HG03442 (cell line): ENCODE measurements around the gene PEX11B.

Source experiments
- ATAC-seq: cut with Tn5 transposase; IDR thresholded peaks from one replicate; pipeline ENCODE4 v1.9.1; 2021; ENCODE audit warnings: mild to moderate bottlenecking, moderate library complexity; ENCODE audit not compliant: unreplicated experiment

Gene PEX11B

GRCh38 chr1:145918144-145918991, at the start of gene PEX11B:
TSS of gene PEX11B (minus strand) at chr1:145918717. CDS start at chr1:145918688, 29 bp downstream.
- peak; percentile 73 for ATAC-seq

DNA sequence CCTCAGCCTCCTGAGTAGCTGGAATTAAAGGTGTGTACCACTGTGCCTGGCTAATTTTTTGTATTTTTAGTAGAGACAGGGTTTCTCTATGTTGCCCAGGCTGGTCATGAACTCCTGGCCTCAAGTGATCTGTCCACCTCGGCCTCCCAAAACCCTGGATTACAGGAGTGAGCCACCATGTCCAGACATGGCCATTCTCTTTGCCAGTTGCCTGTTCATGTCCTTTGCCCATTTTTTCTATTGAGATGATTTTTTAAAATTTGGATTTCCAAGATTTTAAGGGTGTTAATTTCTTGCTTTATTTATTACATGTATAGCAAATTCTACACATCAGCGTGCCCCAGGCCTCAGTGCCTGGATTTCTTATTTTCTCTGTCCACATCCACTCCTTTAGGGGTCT, 48.8 kb upstream of the PEX11B start:
- ATAC-seq, result no peak

DNA sequence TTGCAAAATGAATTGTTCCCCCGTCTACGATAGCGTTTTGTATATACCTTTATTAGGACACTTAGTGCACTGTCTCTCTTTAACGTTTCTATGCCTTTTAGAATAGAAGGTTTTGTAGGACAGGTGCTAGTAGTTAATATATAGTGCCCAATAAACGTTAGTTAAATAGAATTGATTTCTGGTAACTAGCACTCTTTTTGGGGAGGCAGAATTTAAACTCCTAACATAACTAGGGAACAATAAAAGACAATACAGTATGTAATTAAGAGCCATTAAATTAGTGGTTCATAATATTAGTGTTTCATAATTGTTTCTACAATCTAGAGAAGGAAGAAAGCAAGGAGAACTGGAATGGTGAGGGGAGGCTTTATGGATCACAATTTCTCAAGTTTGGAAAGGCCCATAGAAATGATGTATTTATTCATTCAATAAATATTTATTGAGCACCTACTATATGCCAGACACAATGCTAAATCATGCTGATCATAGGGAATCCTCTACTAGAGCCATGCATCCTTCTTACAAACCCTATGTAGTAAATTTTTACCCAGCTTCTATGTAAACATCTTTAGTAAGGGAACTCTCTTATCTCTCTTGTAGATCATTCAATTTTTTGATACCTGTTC, 46.7 kb upstream of the PEX11B start:
- ATAC-seq, result no peak

GRCh38 chr1:145964328-145965118, 46.0 kb upstream of the PEX11B start, which contains the start of the genes ANKRD34A and POLR3GL:
TSS of gene ANKRD34A (minus strand) at chr1:145964575. CDS start at chr1:145961759, 2,816 bp downstream.
TSS of gene POLR3GL (plus strand) at chr1:145964690. CDS start at chr1:145974866, 10,176 bp downstream.
- ATAC-seq, result peak; percentile 91

DNA sequence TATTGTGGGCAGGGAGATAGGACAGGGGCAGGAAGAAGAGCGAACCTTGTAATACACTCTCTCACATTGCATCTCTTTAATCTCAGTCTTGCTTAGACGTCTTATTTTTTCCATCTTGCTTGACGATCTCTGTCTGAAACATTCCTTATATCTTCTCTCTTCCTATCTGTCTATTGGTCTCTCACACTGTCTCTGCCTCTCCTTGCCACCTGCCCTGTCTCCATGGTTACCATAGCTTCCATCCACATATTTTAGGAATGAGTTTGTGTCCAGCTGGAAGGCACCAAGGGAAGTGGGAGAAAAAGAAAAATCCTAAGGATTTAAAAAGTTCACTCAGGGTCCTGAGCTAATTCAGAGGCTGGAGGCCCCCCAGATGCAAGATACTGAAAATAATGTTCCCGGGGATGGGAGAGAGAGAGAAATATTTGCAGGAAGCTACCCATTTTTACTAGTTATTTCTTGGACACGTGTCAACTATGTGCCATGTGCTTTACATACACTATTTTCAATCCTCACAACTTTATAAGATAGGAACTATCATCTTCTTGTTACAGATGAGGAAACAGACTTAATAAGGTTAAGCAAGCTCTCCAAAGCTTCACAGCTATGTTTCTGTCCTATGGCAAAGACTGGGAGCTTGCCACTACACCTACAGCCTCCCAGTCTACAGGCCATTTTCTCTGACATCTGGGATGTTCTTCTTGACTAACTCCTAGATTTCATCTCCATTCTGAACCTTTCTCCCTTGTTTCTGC, 44.9 kb upstream of the PEX11B start:
- no peak for ATAC-seq

- ATAC-seq, result no peak
These were observed 43.9 kb upstream of the PEX11B start for GRCh38 chr1:145962157-145963102.

DNA sequence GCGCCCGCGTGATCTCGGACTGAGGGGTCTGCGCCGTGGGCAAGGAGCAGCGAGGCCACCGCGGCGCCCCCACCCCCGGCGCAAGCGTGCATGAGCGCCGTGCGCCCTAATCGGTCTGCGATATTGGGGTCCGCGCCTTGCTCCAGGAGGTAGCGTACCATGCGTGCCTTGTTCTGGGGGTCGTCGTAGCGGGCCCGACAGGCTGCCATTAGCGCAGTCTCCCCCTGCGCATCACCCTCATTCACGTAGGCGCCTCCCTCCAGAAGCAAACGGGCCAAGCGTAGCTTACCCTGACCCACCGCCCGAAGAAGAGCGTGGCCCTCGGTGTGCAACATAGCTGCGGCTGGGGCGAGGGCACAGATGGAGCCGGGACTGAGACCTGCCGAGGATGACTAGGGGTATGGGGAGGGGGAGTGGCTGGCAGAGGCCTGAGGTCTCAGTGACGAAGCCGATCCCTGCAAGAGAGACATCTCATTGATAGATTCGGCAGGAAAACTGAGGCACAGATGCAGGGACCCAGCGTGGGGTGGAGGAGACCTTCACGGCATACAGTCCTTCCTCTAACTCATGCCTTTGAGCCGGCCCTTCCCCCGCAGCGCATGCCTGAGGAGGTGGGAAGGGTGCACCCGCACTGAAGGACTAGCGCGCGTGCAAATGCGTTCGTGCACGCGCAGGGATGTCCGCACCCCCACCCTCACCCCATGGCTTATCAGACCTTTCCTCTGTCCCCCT, 43.1 kb upstream of the PEX11B start:
- no peak for ATAC-seq

- no peak for ATAC-seq
These were observed 42.5 kb upstream of the PEX11B start for GRCh38 chr1:145961109-145961424.

- ATAC-seq, result no peak
These were observed 42.1 kb upstream of the PEX11B start for GRCh38 chr1:145960468-145961108.

DNA sequence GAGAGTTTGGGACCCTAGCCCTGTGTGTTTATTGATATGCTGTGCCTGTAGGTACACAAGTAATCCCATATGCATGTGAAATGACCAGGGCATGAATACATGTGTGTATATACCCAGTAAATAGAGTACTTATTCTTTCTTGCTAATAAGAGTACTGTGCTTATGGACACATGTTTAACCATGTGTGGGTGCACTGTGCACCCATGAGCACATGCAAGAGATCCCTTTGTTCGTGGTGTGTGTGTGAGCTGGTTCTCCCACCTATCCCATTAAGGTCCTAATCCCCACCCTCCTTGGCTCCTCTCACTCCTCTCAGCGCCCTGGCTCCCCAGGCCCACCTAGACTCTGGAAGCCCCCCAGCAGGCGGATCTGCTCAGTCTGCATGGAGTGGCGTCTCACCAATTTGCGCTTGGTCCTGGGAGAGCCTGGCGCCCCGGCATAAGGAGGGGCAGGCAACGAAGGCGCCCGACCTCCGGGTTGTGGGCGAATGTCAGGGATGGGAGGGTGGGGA, 41.5 kb upstream of the PEX11B start:
- ATAC-seq, result no peak

DNA sequence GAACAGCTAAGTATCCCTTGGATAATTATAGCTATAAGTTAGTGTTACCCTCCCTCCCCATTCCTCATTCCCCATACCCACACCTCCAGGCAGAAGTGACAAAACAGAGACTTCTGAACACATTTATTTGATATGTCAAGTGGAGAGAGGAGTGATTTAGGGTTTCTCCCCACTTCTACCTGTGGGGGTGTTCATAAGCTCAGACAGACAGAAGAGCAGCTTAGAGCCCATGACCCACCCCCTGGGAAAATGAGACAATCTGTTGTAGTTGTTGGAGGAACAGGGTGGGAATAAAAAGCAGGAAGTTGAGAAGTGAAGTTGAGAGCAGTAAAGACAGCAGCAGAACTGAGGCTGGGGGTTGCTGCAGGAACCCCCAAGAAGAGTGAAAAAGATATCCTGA, 40.8 kb upstream of the PEX11B start:
- ATAC-seq, result no peak

- ATAC-seq, result no peak
These were observed 40.2 kb upstream of the PEX11B start for GRCh38 chr1:145958734-145959133.

- peak; percentile 88 for ATAC-seq
These were observed 39.2 kb upstream of the PEX11B start, which contains the start of gene LIX1L for GRCh38 chr1:145957443-145958319. TSS of gene LIX1L (minus strand) at chr1:145958017. CDS start at chr1:145957927, 90 bp downstream.

DNA sequence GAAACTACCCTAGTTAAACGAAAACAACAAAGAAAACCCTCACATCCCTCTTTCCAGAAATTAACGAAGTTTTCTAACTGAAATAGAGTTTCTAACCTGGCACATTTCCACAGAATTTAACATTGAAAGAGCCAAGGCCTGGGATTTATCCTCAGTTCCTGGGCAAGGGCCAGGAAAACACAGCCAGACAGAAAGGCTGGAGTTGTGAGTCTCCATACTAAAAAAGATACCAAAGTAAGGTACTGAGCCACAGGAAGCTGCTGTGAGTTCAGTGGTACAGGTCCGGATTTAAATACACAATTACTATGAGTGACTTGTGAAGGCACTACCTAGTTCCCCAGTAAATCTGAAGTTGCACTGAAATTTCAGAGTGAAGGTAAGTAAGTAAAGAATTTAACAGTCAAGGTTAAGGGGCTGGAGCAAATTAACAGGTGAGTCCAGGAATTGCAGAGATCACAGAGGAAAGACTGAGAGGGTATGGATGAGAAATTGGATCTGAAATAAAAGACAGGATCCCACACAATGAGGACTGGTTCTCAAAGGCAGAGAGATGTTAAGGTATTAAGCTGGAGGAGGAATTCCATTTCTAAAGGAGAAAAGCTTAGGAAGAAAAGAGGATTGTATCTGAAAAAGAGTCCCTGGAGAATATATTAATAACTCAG, 38.4 kb upstream of the PEX11B start:
- ATAC-seq, result no peak

DNA sequence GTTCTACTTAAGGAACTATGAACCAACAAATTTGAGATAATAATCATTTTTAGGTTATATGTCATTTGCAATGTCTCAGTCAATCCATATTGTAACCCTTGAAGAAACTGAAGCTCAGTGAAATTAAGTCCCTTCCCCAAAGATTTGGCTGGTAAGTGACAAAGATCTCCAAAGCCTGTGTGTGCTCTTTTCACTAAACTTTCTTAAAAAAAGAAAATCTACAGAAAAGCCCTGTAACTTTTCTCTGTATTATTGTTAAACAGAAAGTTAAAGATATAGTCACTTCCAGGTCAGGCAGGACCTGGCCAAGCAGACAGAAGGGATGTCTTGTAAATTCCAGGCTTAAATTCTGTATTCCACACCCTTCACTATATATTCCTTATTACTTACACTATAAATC, 37.8 kb upstream of the PEX11B start:
- no peak for ATAC-seq

DNA sequence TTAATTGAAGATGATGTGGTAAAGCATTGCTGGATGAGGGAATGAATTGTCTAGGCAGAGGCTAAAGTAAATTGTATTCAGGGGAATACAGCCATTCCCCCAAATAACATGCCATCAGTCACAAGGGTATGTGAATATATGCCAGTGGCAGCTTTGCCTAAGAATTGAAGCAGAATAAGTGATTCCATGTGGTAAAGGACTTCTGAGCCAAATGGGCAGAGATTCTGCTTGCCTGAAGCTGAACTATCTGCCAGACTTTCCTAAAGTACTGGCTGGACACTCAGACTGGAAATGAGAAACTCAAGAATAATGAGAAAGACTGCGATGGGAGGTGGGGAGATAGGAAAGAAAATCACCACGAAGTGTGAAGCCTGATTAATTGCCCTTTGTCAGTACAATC, 36.9 kb upstream of the PEX11B start:
- ATAC-seq, result no peak

- no peak for ATAC-seq
These were observed 35.3 kb upstream of the PEX11B start for GRCh38 chr1:145953861-145954260.
